ENCODE data around the gene RAB38. TPM values are rescaled to one million over a fixed set of nuclear protein-coding genes. Genes with fewer than 3 reads are reported as not detected.

RAB38 gene
- total and polyA plus RNA-seq, 10 of the 15 experiments (the other 5 are each of a cell fraction or from before 2014, with no cell fraction given), result 8.4 to 30.5 (median 11.7) TPM

GRCh38 chr11:88194990-88195389 lies 19.7 kb upstream of the RAB38 start (continued):
- TF ChIP-seq ZBED1 (IDR thresholded peaks at IDR 0.05; ENCODE audit: borderline replicate concordance) (peak; percentile 54; the same call in 1 of the 2 replicates), NFXL1 (IDR thresholded peaks at IDR 0.05; ENCODE audit: borderline replicate concordance) (no peak), CHD2 (IDR thresholded peaks at IDR 0.05; ENCODE audit: borderline replicate concordance, low read depth, low read length) (no peak), POLR2A (IDR thresholded peaks at IDR 0.05; ENCODE audit: low read depth, low read length) (no peak), WRNIP1 (IDR thresholded peaks at IDR 0.05; ENCODE audit: borderline replicate concordance, low read depth, low read length) (no peak), MEF2B (IDR thresholded peaks at IDR 0.05; ENCODE audit: partially characterized antibody, poor library complexity, severe bottlenecking) (no peak), SREBF2 (IDR thresholded peaks at IDR 0.05; ENCODE audit: low read length) (no peak), IKZF1 (conservative IDR thresholded peaks at IDR 0.05) (peak; percentile 52), RCOR1 (conservative IDR thresholded peaks at IDR 0.05; ENCODE audit: low read depth, low read length) (no peak), NFYB (IDR thresholded peaks at IDR 0.05; ENCODE audit: insufficient read depth, low read depth, low read length) (no peak), POU2F2 (IDR thresholded peaks at IDR 0.05; ENCODE audit: borderline replicate concordance, low read depth, low read length) (no peak), CBX3 (IDR thresholded peaks at IDR 0.05; ENCODE audit: borderline replicate concordance, low read depth) (no peak), ZNF24 (IDR thresholded peaks at IDR 0.05) (no peak), KLF5 (IDR thresholded peaks at IDR 0.05; ENCODE audit: partially characterized antibody) (no peak), NRF1 (conservative IDR thresholded peaks at IDR 0.05; ENCODE audit: low read depth, low read length) (no peak), NBN (IDR thresholded peaks at IDR 0.05) (no peak), DPF2 (IDR thresholded peaks at IDR 0.05) (0 out of 2 replicates have a peak, but pooled peaks have one; percentile 52), NR2C1 (IDR thresholded peaks at IDR 0.05) (no peak), PAX8 (IDR thresholded peaks at IDR 0.05) (no peak), SMARCA5 (IDR thresholded peaks at IDR 0.05) (no peak), REST (IDR thresholded peaks at IDR 0.05; ENCODE audit: low read depth, low read length) (no peak)
